Hepatocyte (in vitro differentiated cells): Measurements from ENCODE around the gene AGTPBP1. TPM values are rescaled to one million over a fixed set of nuclear protein-coding genes. Genes with fewer than 3 reads are reported as not detected.

Experiments
- DNase-seq: peaks from one replicate; pipeline ENCODE4 v3.0.0-alpha.2; 2016; ENCODE audit warnings: low spot score
- H2AFZ ChIP-seq: fragments of 200-600 bp; sonication (generic); 2 replicates; pipeline ENCODE4 v1.6.0; 2016; ENCODE audit warnings: antibody characterized with exemption, mild to moderate bottlenecking
- H3K27ac ChIP-seq: fragments of 200-600 bp; sonication (generic); 2 replicates; pipeline ENCODE4 v1.5.1; 2016; ENCODE audit warnings: mild to moderate bottlenecking
- H3K27me3 ChIP-seq: fragments of 200-600 bp; sonication (generic); 2 replicates; pipeline ENCODE4 v1.6.1; 2016
- H3K36me3 ChIP-seq: fragments of 200-600 bp; sonication (generic); replicated peaks from 2 replicates; pipeline ENCODE4 v1.5.1; 2016; ENCODE audit warnings: low read depth; ENCODE audit not compliant: insufficient read depth
- H3K4me1 ChIP-seq: fragments of 200-600 bp; sonication (generic); 2 replicates; pipeline ENCODE4 v1.5.1; 2016; ENCODE audit warnings: mild to moderate bottlenecking, moderate library complexity; ENCODE audit not compliant: insufficient read depth
- H3K4me2 ChIP-seq: fragments of 200-600 bp; sonication (generic); 2 replicates; pipeline ENCODE4 v1.6.0; 2016
- H3K4me3 ChIP-seq: fragments of 200-600 bp; sonication (generic); 2 replicates; pipeline ENCODE4 v1.5.1; 2016; ENCODE audit warnings: mild to moderate bottlenecking
- H3K79me2 ChIP-seq: fragments of 200-600 bp; sonication (generic); 2 replicates; pipeline ENCODE4 v1.6.0; 2017; ENCODE audit warnings: mild to moderate bottlenecking
- H3K9me2 ChIP-seq: fragments of 200-600 bp; sonication (generic); replicated peaks from 2 replicates; pipeline ENCODE4 v1.6.0; 2017; ENCODE audit warnings: mild to moderate bottlenecking; ENCODE audit not compliant: insufficient read depth
- H3K9me3 ChIP-seq: fragments of 200-600 bp; sonication (generic); 2 replicates; pipeline ENCODE4 v1.5.1; 2016; ENCODE audit warnings: low read depth, mild to moderate bottlenecking
- H4K20me1 ChIP-seq: fragments of 200-600 bp; sonication (generic); 2 replicates; pipeline ENCODE4 v1.6.0; 2016; ENCODE audit warnings: mild to moderate bottlenecking; ENCODE audit not compliant: insufficient read depth, poor library complexity, severe bottlenecking
- EZH2 ChIP-seq: fragments of 200-600 bp; sonication (generic); IDR thresholded peaks from 2 replicates; pipeline ENCODE4 v1.6.1; 2016; ENCODE audit warnings: antibody characterized with exemption, mild to moderate bottlenecking, borderline replicate concordance
- EZH2phosphoT487 ChIP-seq: fragments of 200-600 bp; sonication (generic); IDR thresholded peaks from one replicate; pipeline ENCODE4 v1.6.1; 2018; ENCODE audit warnings: antibody characterized with exemption, mild to moderate bottlenecking, low read depth, moderate library complexity; ENCODE audit not compliant: unreplicated experiment, severe bottlenecking
- WGBS: methylation state at CpG from one replicate; pipeline ENCODE4 v1.1.6; 2016; ENCODE audit warnings: low lambda C conversion rate; ENCODE audit errors: missing lambda C conversion rate; 5-methylcytosine and 5-hydroxymethylcytosine counted together
- polyA plus RNA-seq: library from polyadenylated mRNA; unstranded; fragments of >200 nt; fragmentation: Nextera tagmentation; extraction: Ambion mirVana; gene quantifications from 2 replicates; pipeline ENCODE4 v1.2.1, GENCODE V29; 2016
- total RNA-seq: library from RNA; depleted of rRNA; stranded (reverse); fragments of >200 nt; gene quantifications from 2 replicates; pipeline ENCODE4 v1.2.3, GENCODE V29; 2014
- TF ChIP-seq, protein P1 (sequence below): fragments of 200-600 bp; sonication (generic); IDR thresholded peaks from 2 replicates; pipeline ENCODE4 v1.5.1; 2016; ENCODE audit warnings: antibody characterized with exemption, mild to moderate bottlenecking; ENCODE audit not compliant: poor library complexity

AGTPBP1 gene
- total and polyA plus RNA-seq, 2 experiments from 2014 or later: 7.6 to 16.8 TPM

DNA sequence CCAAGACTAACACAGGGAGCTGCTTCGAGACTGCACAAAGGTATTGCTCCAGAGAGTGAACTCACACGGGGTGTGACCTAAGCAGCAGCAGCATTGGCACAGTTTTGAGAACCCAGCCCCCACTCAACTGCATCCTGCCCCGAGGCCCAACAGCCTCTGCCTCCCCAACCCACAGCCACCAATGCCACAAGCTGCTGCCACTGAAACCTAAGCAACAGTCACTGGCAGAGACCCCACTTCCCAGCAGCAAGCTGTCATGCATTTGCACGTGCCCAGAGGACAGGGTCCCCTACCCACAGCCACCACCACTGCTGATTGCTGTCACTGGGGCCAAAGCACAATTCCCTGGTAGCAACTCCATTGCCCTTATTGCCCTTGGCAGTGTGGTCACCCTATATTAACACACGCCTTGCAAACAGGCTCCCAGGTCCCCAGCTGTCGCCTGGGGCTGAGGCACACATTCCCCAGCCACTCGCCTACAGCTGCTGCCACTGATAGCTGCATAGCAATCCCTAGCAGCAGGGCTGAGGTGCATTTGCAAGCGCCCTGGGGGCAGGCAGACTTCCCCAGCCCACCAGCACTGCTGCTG is 141.0 kb downstream of the AGTPBP1 start:
- no peaks in the 10 kb centered on the region for H3K79me2 ChIP-seq
- WGBS: 84% methylated on average over 8 of the region's 8 CpGs
- TF ChIP-seq EZH2 (no peak), EZH2phosphoT487 (no peak)
- TF ChIP-seq, protein P1, sequence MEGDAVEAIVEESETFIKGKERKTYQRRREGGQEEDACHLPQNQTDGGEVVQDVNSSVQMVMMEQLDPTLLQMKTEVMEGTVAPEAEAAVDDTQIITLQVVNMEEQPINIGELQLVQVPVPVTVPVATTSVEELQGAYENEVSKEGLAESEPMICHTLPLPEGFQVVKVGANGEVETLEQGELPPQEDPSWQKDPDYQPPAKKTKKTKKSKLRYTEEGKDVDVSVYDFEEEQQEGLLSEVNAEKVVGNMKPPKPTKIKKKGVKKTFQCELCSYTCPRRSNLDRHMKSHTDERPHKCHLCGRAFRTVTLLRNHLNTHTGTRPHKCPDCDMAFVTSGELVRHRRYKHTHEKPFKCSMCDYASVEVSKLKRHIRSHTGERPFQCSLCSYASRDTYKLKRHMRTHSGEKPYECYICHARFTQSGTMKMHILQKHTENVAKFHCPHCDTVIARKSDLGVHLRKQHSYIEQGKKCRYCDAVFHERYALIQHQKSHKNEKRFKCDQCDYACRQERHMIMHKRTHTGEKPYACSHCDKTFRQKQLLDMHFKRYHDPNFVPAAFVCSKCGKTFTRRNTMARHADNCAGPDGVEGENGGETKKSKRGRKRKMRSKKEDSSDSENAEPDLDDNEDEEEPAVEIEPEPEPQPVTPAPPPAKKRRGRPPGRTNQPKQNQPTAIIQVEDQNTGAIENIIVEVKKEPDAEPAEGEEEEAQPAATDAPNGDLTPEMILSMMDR: no peak

DNA sequence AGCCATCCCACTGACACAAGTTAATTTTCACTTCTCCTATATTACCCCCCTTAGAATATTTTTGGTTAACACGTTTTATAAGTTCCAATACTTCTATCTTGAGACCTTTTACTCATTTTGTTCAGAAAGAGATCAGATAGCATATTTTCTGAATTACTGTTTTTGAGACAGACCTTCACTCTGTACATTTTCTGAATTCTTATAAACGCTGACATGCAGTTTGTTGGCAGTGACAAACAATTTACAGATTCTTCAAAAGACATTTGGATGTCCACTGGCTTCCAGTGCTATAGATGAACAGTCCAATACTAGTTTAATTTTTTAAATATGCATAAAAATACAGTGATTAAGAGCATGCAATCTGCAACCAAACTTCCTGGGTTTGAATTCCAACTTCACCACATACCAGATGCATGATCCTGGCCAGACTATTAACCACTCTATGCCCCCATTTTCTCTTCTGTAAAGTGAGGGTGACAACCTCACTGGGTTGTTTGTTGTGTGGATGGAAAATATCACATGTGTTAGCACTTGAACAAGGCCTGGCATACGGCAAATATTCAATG is 142.1 kb downstream of the AGTPBP1 start:
- TF ChIP-seq EZH2: no peak
- TF ChIP-seq EZH2phosphoT487: no peak
- TF ChIP-seq, protein P1: no peak
- no peak for DNase-seq
- Histone ChIP-seq H3K4me1 (no peaks in the 10 kb centered on the region), H3K36me3 (no peaks in the 10 kb centered on the region), H3K9me2 (no peaks in the 10 kb centered on the region), H3K4me3 (no peak overlapping the region), H3K27me3 (no peaks in the 10 kb centered on the region), H4K20me1 (no peaks in the 10 kb centered on the region), H3K27ac (no peak overlapping the region), H3K9me3 (no peaks in the 10 kb centered on the region), H3K4me2 (no peak overlapping the region), H2AFZ (no peak overlapping the region), H3K79me2 (no peaks in the 10 kb centered on the region)
- WGBS: 78% methylated on average over 3 of the region's 3 CpGs

More for the DNA sequence above, 141.0 kb downstream of the AGTPBP1 start:
- no peaks in the 10 kb centered on the region for H3K36me3 ChIP-seq
- no peak overlapping the region for H3K4me3 ChIP-seq
- H3K4me1 ChIP-seq: no peaks in the 10 kb centered on the region
- no peaks in the 10 kb centered on the region for H4K20me1 ChIP-seq
- no peak overlapping the region for H3K27ac ChIP-seq
- H3K4me2 ChIP-seq: no peak overlapping the region
- no peaks in the 10 kb centered on the region for H3K27me3 ChIP-seq
- DNase-seq: no peak
- H3K9me3 ChIP-seq: no peaks in the 10 kb centered on the region
- no peak overlapping the region for H2AFZ ChIP-seq
- no peaks in the 10 kb centered on the region for H3K9me2 ChIP-seq

DNA sequence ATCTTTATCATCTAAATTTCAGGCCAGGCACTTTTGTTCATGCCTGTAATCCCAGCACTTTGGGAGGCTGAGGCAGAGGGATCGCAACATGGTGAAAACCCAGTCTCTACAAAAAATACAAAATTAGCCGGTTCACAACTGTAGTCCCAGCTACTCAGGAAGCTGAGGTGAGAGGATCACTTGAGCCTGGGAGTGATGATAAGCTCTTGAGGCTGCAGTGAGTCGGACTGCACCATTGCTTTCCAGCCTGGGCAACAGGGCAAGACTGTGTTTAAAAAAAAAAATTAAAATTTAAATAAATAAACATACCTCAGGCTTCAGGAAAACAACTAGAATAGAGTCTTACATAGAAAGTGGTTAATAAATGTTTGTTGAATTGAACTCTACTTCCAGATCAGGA is 147.4 kb downstream of the AGTPBP1 start:
- Histone ChIP-seq H3K9me3 (no peaks in the 10 kb centered on the region), H3K27me3 (no peaks in the 10 kb centered on the region), H3K4me1 (no peaks in the 10 kb centered on the region), H4K20me1 (no peaks in the 10 kb centered on the region), H3K27ac (no peak overlapping the region), H2AFZ (no peak overlapping the region), H3K79me2 (no peaks in the 10 kb centered on the region), H3K9me2 (no peaks in the 10 kb centered on the region), H3K36me3 (no peaks in the 10 kb centered on the region), H3K4me3 (no peak overlapping the region), H3K4me2 (no peak overlapping the region)
- 81% methylated on average over 3 of the region's 3 CpGs for WGBS
- DNase-seq: no peak
- TF ChIP-seq, protein P1: no peak
- TF ChIP-seq EZH2: no peak

DNA sequence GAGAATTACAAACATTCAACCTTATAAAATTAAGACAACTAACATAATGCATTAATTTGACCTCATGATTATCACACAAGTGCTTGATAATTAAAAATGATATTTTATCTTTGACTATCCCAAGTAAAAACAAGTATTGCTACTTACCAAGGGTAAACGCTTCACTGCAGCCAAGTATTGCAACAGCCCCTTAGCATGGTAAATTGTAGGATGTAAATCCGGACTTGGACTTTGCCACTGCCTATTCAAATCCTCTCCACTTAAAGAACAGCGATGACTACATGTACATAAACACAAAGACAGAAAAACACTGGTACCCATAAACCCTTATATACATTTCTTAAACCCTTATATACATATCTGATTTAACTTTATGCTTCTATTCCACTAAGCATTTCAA is 155.1 kb downstream of the AGTPBP1 start:
- H3K9me2 ChIP-seq: no peaks in the 10 kb centered on the region
- no peaks in the 10 kb centered on the region for H3K27me3 ChIP-seq
- no peaks in the 10 kb centered on the region for H3K4me1 ChIP-seq
- H2AFZ ChIP-seq: no peak overlapping the region
- no peak overlapping the region for H3K4me3 ChIP-seq
- H4K20me1 ChIP-seq: no peaks in the 10 kb centered on the region
- H3K4me2 ChIP-seq: no peak overlapping the region
- H3K36me3 ChIP-seq: no peaks in the 10 kb centered on the region
- TF ChIP-seq EZH2phosphoT487 (no peak), EZH2 (no peak)
- TF ChIP-seq, protein P1: no peak
- H3K27ac ChIP-seq: no peak overlapping the region
- 80% methylated on average over 3 of the region's 3 CpGs for WGBS
- H3K9me3 ChIP-seq: no peaks in the 10 kb centered on the region
- no peaks in the 10 kb centered on the region for H3K79me2 ChIP-seq
- DNase-seq: peak; percentile 19
